NCI-H128 (cell line): ENCODE results near the gene DGKB.
A peak's percentile ranks its signal among the peaks of the same experiment; 100 is the strongest.

Source experiments
- DNase-seq: peaks from one replicate; lab custom pipeline; 2025; ENCODE audit not compliant: unreplicated experiment; lab: John Stamatoyannopoulos, UW

DGKB gene

GRCh38 chr7:14902589-14903067 is at the start of gene DGKB:
TSS of gene DGKB (minus strand) at chr7:14902751.
- peak; percentile 39 for DNase-seq

- DNase-seq, result no peak
Measured at GRCh38 chr7:14950013-14950412, 47.5 kb upstream of the DGKB start.

- DNase-seq, result no peak
Measured at GRCh38 chr7:14938181-14938580, 35.6 kb upstream of the DGKB start.

- no peak for DNase-seq
Measured at GRCh38 chr7:14937581-14937980, 35.0 kb upstream of the DGKB start.

- DNase-seq, result no peak
Measured at GRCh38 chr7:14936554-14936953, 34.0 kb upstream of the DGKB start.

- DNase-seq, result no peak
Measured at GRCh38 chr7:14934839-14935238, 32.3 kb upstream of the DGKB start.

GRCh38 chr7:14931511-14932215 is 29.1 kb upstream of the DGKB start:
- DNase-seq, result no peak

- DNase-seq, result no peak
Measured at GRCh38 chr7:14924398-14924797, 21.8 kb upstream of the DGKB start.

- DNase-seq, result no peak
Measured at GRCh38 chr7:14911077-14911476, 8.5 kb upstream of the DGKB start.

- DNase-seq, result no peak
Measured at GRCh38 chr7:14908697-14909096, 6.1 kb upstream of the DGKB start.

- DNase-seq, result no peak
Measured at GRCh38 chr7:14905764-14906163, 3.2 kb upstream of the DGKB start.

- DNase-seq, result no peak
Measured at GRCh38 chr7:14900051-14900450, 2.5 kb downstream of the DGKB start.

- no peak for DNase-seq
Measured at GRCh38 chr7:14899030-14899429, 3.5 kb downstream of the DGKB start.

- DNase-seq, result no peak
Measured at GRCh38 chr7:14896461-14896860, 6.1 kb downstream of the DGKB start.

- no peak for DNase-seq
Measured at GRCh38 chr7:14894826-14895225, 7.7 kb downstream of the DGKB start.

GRCh38 chr7:14892961-14893360 is 9.6 kb downstream of the DGKB start:
- DNase-seq, result no peak

GRCh38 chr7:14891289-14891688 is 11.3 kb downstream of the DGKB start:
- no peak for DNase-seq

- no peak for DNase-seq
Measured at GRCh38 chr7:14888962-14889361, 13.6 kb downstream of the DGKB start.

- DNase-seq, result no peak
Measured at GRCh38 chr7:14886533-14886932, 16.0 kb downstream of the DGKB start.

- no peak for DNase-seq
Measured at GRCh38 chr7:14875941-14876587, 26.5 kb downstream of the DGKB start.

- no peak for DNase-seq
Measured at GRCh38 chr7:14871880-14872279, 30.7 kb downstream of the DGKB start.

GRCh38 chr7:14870394-14870793 is 32.2 kb downstream of the DGKB start:
- no peak for DNase-seq

GRCh38 chr7:14868937-14869336 is 33.6 kb downstream of the DGKB start:
- DNase-seq, result no peak
